SK-N-SH (cell line): ENCODE results near the gene ENTREP3. TPM values are rescaled to one million over a fixed set of nuclear protein-coding genes. Genes with fewer than 3 reads are reported as not detected.

Experiments used
- CTCF ChIA-PET: fragments of 300-600, 350-600 bp; formaldehyde crosslinking; extraction: SDS; loops from one replicate; lab custom pipeline; 2021; lab: Yijun Ruan, JAX
- POLR2A ChIA-PET: fragments of 350-600 bp; sonication (Branson Sonifier 250); formaldehyde crosslinking; extraction: SDS; loops from one replicate; lab custom pipeline; 2020; ENCODE audit warnings: antibody characterized with exemption, inconsistent platforms; lab: Yijun Ruan, JAX
- DNase-seq: peaks from one replicate; pipeline ENCODE4 v3.0.0; 2012
- H2AFZ ChIP-seq: fragments of 200-600 bp; sonication (generic); 2 replicates; pipeline ENCODE4 v1.8.1; 2016; ENCODE audit warnings: antibody characterized with exemption, mild to moderate bottlenecking, low read depth
- H3F3A ChIP-seq: fragments of 200-600 bp; sonication (generic); replicated peaks from 2 replicates; pipeline ENCODE3; 2016; ENCODE audit warnings: antibody characterized with exemption, mild to moderate bottlenecking; ENCODE audit not compliant: insufficient read depth
- H3K27ac ChIP-seq, 2 experiments: fragments of 200-500 bp in 1 of 2; fragments of 200-600 bp in 1 of 2; sonication (Bioruptor generic) in 1 of 2; sonication (generic), shearing (Covaris generic) in 1 of 2; 2 replicates each; pipeline versions ENCODE4 v1.5.1 to v1.6.1; 2014 to 2016; ENCODE audit warnings: low read depth in 2 of 2, inconsistent platforms in 1 of 2, low read length in 1 of 2, mild to moderate bottlenecking in 1 of 2, mixed read lengths in 1 of 2
- H3K27me3 ChIP-seq: fragments of 200-600 bp; sonication (generic), shearing (Covaris generic); 2 replicates; pipeline ENCODE4 v1.6.1; 2016; ENCODE audit warnings: mixed run types; ENCODE audit not compliant: insufficient read depth
- H3K36me3 ChIP-seq, 2 experiments: fragments of 200-500 bp in 1 of 2; fragments of 200-600 bp in 1 of 2; sonication (Bioruptor generic) in 1 of 2; sonication (generic) in 1 of 2; replicated peaks in 1 of 2; 2 replicates each; pipeline versions ENCODE3 to v1.5.1; 2014 to 2016; ENCODE audit warnings: low read length in 1 of 2, mild to moderate bottlenecking in 1 of 2; ENCODE audit not compliant: insufficient read depth in 2 of 2, control insufficient read depth in 1 of 2
- H3K4me1 ChIP-seq, 2 experiments: fragments of 200-500 bp in 1 of 2; fragments of 200-600 bp in 1 of 2; sonication (Bioruptor generic) in 1 of 2; sonication (generic), shearing (Covaris generic) in 1 of 2; 2 replicates each; pipeline versions ENCODE4 v1.5.1 to v1.6.1; 2014 to 2016; ENCODE audit warnings: low read depth in 1 of 2, low read length in 1 of 2, mixed run types in 1 of 2; ENCODE audit not compliant: insufficient read depth in 2 of 2, control insufficient read depth in 1 of 2
- H3K4me2 ChIP-seq: fragments of 200-600 bp; sonication (generic), shearing (Covaris generic); 2 replicates; pipeline ENCODE4 v1.6.1; 2017; ENCODE audit warnings: mixed run types
- H3K4me3 ChIP-seq, 2 experiments: fragments of 200-500 bp in 1 of 2; fragments of 200-600 bp in 1 of 2; sonication (Bioruptor generic) in 1 of 2; sonication (generic), shearing (Covaris generic) in 1 of 2; 2 replicates each; pipeline versions ENCODE4 v1.5.1 to v1.8.1; 2014 to 2016; ENCODE audit warnings: low read depth in 2 of 2, inconsistent platforms in 1 of 2, low read length in 1 of 2, mild to moderate bottlenecking in 1 of 2, mixed read lengths in 1 of 2, moderate library complexity in 1 of 2
- H3K79me2 ChIP-seq: fragments of 200-600 bp; sonication (generic); 2 replicates; pipeline ENCODE4 v1.8.1; 2017; ENCODE audit warnings: mild to moderate bottlenecking; ENCODE audit not compliant: insufficient read depth
- H3K9ac ChIP-seq: fragments of 200-600 bp; sonication (generic); 2 replicates; pipeline ENCODE4 v1.6.1; 2017; ENCODE audit warnings: mixed run types
- H3K9me2 ChIP-seq: fragments of 200-600 bp; sonication (generic); 2 replicates; pipeline ENCODE4 v1.6.1; 2017; ENCODE audit warnings: mixed run types
- H3K9me3 ChIP-seq: fragments of 200-600 bp; sonication (generic); 2 replicates; pipeline ENCODE4 v1.6.1; 2017; ENCODE audit warnings: mixed run types, mild to moderate bottlenecking, moderate library complexity
- H4K20me1 ChIP-seq: fragments of 200-600 bp; sonication (generic); 2 replicates; pipeline ENCODE4 v1.6.1; 2017; ENCODE audit warnings: mild to moderate bottlenecking, mixed run types; ENCODE audit not compliant: insufficient read depth
- CHD2 ChIP-seq: fragments of 150-350 bp; IDR thresholded peaks from 2 replicates; pipeline ENCODE4 v1.6.1; 2018; ENCODE audit warnings: low read length; ENCODE audit not compliant: partially characterized antibody
- EZH2phosphoT487 ChIP-seq: fragments of 200-600 bp; sonication (generic); IDR thresholded peaks from 2 replicates; pipeline ENCODE4 v1.6.1; 2017; ENCODE audit warnings: low read depth, mixed run types, mild to moderate bottlenecking, antibody characterized with exemption, moderate library complexity, borderline replicate concordance
- FOSL2 ChIP-seq: IDR thresholded peaks from 2 replicates; pipeline ENCODE4 v1.4.0; 2012; ENCODE audit warnings: low read depth, mild to moderate bottlenecking, moderate library complexity, borderline replicate concordance
- FOXJ3 ChIP-seq: sonication (generic); formaldehyde crosslinking; IDR thresholded peaks from 2 replicates; pipeline ENCODE4 v1.5.1; 2020; ENCODE audit warnings: mild to moderate bottlenecking, missing genetic modification reagents
- IRF3 ChIP-seq: fragments of 150-350 bp; IDR thresholded peaks from 2 replicates; pipeline ENCODE4 v1.6.1; 2016; ENCODE audit warnings: mild to moderate bottlenecking, low read depth, low read length
- JUND ChIP-seq: IDR thresholded peaks from 2 replicates; pipeline ENCODE4 v1.4.0; 2012
- MAX ChIP-seq: IDR thresholded peaks from 2 replicates; pipeline ENCODE4 v1.4.0; 2012; ENCODE audit warnings: low read depth
- MXI1 ChIP-seq: IDR thresholded peaks from 2 replicates; pipeline ENCODE4 v1.6.1; 2012; ENCODE audit warnings: mild to moderate bottlenecking, low read depth, low read length, improper control_type of control experiment
- PBX3 ChIP-seq: IDR thresholded peaks from 2 replicates; pipeline ENCODE4; 2012
- RAD21 ChIP-seq: IDR thresholded peaks from 2 replicates; pipeline ENCODE4 v1.6.1; 2012; ENCODE audit warnings: mild to moderate bottlenecking, low read length
- RCOR1 ChIP-seq: fragments of 150-350 bp; IDR thresholded peaks from 2 replicates; pipeline ENCODE4 v1.6.1; 2017; ENCODE audit warnings: antibody characterized with exemption, low read length
- RFX5 ChIP-seq: IDR thresholded peaks from 2 replicates; pipeline ENCODE4 v1.6.1; 2012; ENCODE audit warnings: mild to moderate bottlenecking, improper control_type of control experiment, low read length
- RXRA ChIP-seq: IDR thresholded peaks from 2 replicates; pipeline ENCODE4 v1.4.0; 2012; ENCODE audit warnings: low read depth, mild to moderate bottlenecking, borderline replicate concordance
- TAF1 ChIP-seq: IDR thresholded peaks from 2 replicates; pipeline ENCODE4 v1.6.1; 2012; ENCODE audit warnings: low read depth, mild to moderate bottlenecking, low read length, moderate library complexity, borderline replicate concordance
- TEAD4 ChIP-seq: IDR thresholded peaks from 2 replicates; pipeline ENCODE4 v1.4.0; 2012; ENCODE audit warnings: mild to moderate bottlenecking, borderline replicate concordance; ENCODE audit not compliant: insufficient read depth
- YY1 ChIP-seq: IDR thresholded peaks from 2 replicates; pipeline ENCODE4 v1.4.0; 2012; ENCODE audit warnings: low read depth, mild to moderate bottlenecking
- ZBTB33 ChIP-seq: IDR thresholded peaks from 2 replicates; pipeline ENCODE4 v1.4.0; 2012; ENCODE audit warnings: low read depth, borderline replicate concordance
- WGBS: methylation state at CpG from one replicate; pipeline ENCODE4 v1.1.6; 2017; ENCODE audit warnings: low lambda C conversion rate; 5-methylcytosine and 5-hydroxymethylcytosine counted together
- polyA plus RNA-seq, 3 experiments: library from polyadenylated mRNA; depleted of rRNA; stranded (reverse); fragments of >200 nt; gene quantifications; 2 replicates each; pipeline ENCODE4 v1.2.3, GENCODE V29; 2012

ENTREP3 gene
- polyA plus RNA-seq, 1 of the 3 experiments (the other 2 are of a cell fraction) = 30.6 TPM

DNA sequence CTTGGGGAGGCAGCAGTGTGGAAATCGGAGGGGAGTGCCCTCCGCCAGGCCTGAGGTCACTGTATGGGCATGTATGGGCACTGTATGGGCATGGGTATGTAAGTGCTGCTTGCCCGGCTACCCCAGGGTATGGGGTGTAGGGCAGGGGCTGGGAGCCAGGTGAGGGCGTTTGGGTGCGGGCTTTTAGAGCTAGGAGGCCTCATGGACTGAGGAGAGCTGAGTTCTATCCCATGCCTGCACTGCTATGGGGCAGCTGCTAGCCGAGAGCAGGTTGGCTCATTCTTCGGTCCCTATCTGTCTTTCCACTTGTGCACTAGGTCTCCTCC, 40.6 kb upstream of the ENTREP3 start (continued):
- TF ChIP-seq RFX5 (no peak), YY1 (no peak), MXI1 (no peak), CHD2 (no peak), TAF1 (no peak), RAD21 (no peak)

DNA sequence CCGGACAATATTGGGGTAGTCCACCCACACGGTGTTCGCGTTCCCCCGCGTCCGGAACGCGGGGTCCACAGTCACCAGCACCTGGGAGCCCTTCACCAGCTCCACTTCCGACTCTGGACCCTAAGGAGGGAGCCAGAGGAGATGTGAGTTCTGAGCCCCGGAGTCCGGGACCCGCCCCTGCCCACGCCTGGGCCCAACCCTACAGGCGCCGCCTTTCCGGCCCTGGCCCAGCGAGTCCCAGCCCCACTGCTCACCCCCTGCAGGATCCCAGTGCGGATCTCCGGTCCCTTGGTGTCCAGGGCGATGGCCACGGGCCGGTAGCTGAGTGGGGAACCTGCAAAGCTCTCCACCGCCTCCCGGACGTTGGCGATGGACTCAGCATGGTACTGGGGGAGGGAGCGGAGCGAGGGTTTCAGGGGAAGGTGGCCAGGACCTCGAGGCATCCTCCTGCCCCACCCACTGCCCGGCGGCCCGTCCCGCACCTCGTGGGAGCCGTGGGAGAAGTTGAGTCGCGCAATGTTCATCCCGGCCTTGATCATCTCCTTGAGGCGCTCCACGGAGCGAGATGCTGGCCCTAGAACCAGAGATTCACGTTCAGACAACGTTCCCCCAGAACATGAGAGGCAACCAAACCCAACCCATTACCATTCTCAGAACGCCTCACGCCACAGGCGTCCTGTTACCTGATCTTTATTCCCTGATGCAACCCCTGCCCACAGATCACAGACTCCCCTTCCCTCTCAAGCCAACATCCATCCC, 40.1 kb upstream of the ENTREP3 start:
- no peak for TF ChIP-seq RXRA
- TF ChIP-seq PBX3 = no peak
- no peak for TF ChIP-seq EZH2phosphoT487
- TF ChIP-seq YY1 = no peak
- TF ChIP-seq FOXJ3 = no peak
- no peak for TF ChIP-seq TEAD4
- Histone ChIP-seq H2AFZ (no peak overlapping the region), H3K27me3 (no peaks in the 10 kb centered on the region), H3K9me2 (no peaks in the 10 kb centered on the region), H3K27ac (no peak overlapping the region), H3K4me3 (no peak overlapping the region), H3F3A (no peaks in the 10 kb centered on the region), H3K36me3 (no peaks in the 10 kb centered on the region), H3K9ac (no peak overlapping the region), H3K79me2 (no peaks in the 10 kb centered on the region), H3K9me3 (no peaks in the 10 kb centered on the region), H3K4me2 (no peak overlapping the region), H3K4me1 (no peaks in the 10 kb centered on the region), H4K20me1 (no peaks in the 10 kb centered on the region)
- ChIA-PET CTCF (interaction anchor here (0.9 kb wide), 1 partner anchor 13 kb away, joined by 3 read pairs; no protein-coding TSS in a partner anchor), POLR2A (no interaction called here)
- DNase-seq = no peak
- 70% methylated on average over 24 of the region's 47 CpGs for WGBS

GRCh38 chr1:155294520-155295182, 39.4 kb upstream of the ENTREP3 start:
- H3K9me3 ChIP-seq = no peaks in the 10 kb centered on the region
- ChIA-PET POLR2A (no interaction called here), CTCF (no interaction called here)
- no peaks in the 10 kb centered on the region for H3K27me3 ChIP-seq
- H3K9ac ChIP-seq = no peak overlapping the region
- no peak overlapping the region for H3K4me3 ChIP-seq
- no peaks in the 10 kb centered on the region for H3K79me2 ChIP-seq
- WGBS = 87% methylated on average over 46 of the region's 46 CpGs
- H3K27ac ChIP-seq = no peak overlapping the region
- no peaks in the 10 kb centered on the region for H4K20me1 ChIP-seq
- H3K9me2 ChIP-seq = no peaks in the 10 kb centered on the region
- no peak for DNase-seq
- no peak overlapping the region for H2AFZ ChIP-seq
- no peaks in the 10 kb centered on the region for H3K36me3 ChIP-seq
- H3K4me1 ChIP-seq = no peaks in the 10 kb centered on the region
- no peaks in the 10 kb centered on the region for H3F3A ChIP-seq
- H3K4me2 ChIP-seq = no peak overlapping the region
- TF ChIP-seq JUND (no peak), RXRA (no peak), IRF3 (no peak), TEAD4 (no peak), RCOR1 (no peak), MAX (no peak), CHD2 (no peak), MXI1 (no peak), ZBTB33 (no peak), FOSL2 (no peak), TAF1 (no peak)
